Neural cell (in vitro differentiated cells): ENCODE data around the gene CBY1. TPM values are rescaled to one million over a fixed set of nuclear protein-coding genes. Genes with fewer than 3 reads are reported as not detected.

Experiments used
- H2AFZ ChIP-seq: fragments of 200-600, 300-800 bp; sonication (generic), shearing (Covaris generic); 2 replicates; pipeline ENCODE4 v1.6.0; 2014; ENCODE audit warnings: low read depth, mild to moderate bottlenecking, antibody characterized with exemption, low read length, moderate library complexity
- H3F3A ChIP-seq: fragments of 200-600 bp; shearing (Covaris generic); 2 replicates; pipeline ENCODE4 v1.6.1; 2016; ENCODE audit warnings: mild to moderate bottlenecking, moderate library complexity, mixed read lengths, antibody characterized with exemption, low read length; ENCODE audit not compliant: insufficient read depth, poor library complexity, severe bottlenecking
- H3K27ac ChIP-seq: fragments of 200-600, 300-800 bp; sonication (generic), shearing (Covaris generic); 2 replicates; pipeline ENCODE4 v1.5.1; 2014; ENCODE audit warnings: mild to moderate bottlenecking, low read length, moderate library complexity
- H3K27me3 ChIP-seq: fragments of 300-800, 200-600 bp; sonication (generic), shearing (Covaris generic); 2 replicates; pipeline ENCODE4 v1.6.0; 2014; ENCODE audit warnings: mild to moderate bottlenecking, low read depth, low read length, moderate library complexity; ENCODE audit not compliant: insufficient read depth
- H3K36me3 ChIP-seq: fragments of 300-800, 200-600 bp; sonication (generic), shearing (Covaris generic); 2 replicates; pipeline ENCODE4 v1.5.1; 2014; ENCODE audit warnings: mild to moderate bottlenecking, antibody characterized with exemption, low read length, moderate library complexity; ENCODE audit not compliant: insufficient read depth
- H3K4me2 ChIP-seq: fragments of 300-800, 200-600 bp; sonication (generic), shearing (Covaris generic); 2 replicates; pipeline ENCODE4 v1.6.0; 2014; ENCODE audit warnings: mild to moderate bottlenecking, low read length
- H3K4me3 ChIP-seq: fragments of 300-800, 200-600 bp; sonication (generic), shearing (Covaris generic); 2 replicates; pipeline ENCODE4 v1.5.1; 2014; ENCODE audit warnings: mild to moderate bottlenecking, low read length, moderate library complexity
- H3K79me2 ChIP-seq: fragments of 200-600 bp; shearing (Covaris generic); replicated peaks from 2 replicates; pipeline ENCODE4 v1.6.0; 2014; ENCODE audit warnings: mild to moderate bottlenecking, low read length, moderate library complexity; ENCODE audit not compliant: insufficient read depth
- H3K9ac ChIP-seq: fragments of 300-800, 200-600 bp; sonication (generic), shearing (Covaris generic); 2 replicates; pipeline ENCODE4 v1.6.1; 2016; ENCODE audit warnings: mild to moderate bottlenecking, low read length, mixed read lengths
- H3K9me2 ChIP-seq: fragments of 200-600 bp; shearing (Covaris generic); 2 replicates; pipeline ENCODE4 v1.6.1; 2016; ENCODE audit warnings: mild to moderate bottlenecking, low read length, mixed read lengths; ENCODE audit not compliant: insufficient read depth
- H3K9me3 ChIP-seq: fragments of 200-600, 300-800 bp; sonication (generic), shearing (Covaris generic); 2 replicates; pipeline ENCODE4 v1.6.1; 2016; ENCODE audit warnings: mild to moderate bottlenecking, mixed run types, low read length, moderate library complexity, mixed read lengths
- H4K20me1 ChIP-seq: fragments of 200-600 bp; shearing (Covaris generic); 2 replicates; pipeline ENCODE4 v1.6.1; 2016; ENCODE audit warnings: mild to moderate bottlenecking, mixed run types; ENCODE audit not compliant: insufficient read depth
- CTCF ChIP-seq: fragments of 450-650 bp; IDR thresholded peaks from 2 replicates; pipeline ENCODE4 v1.5.1; 2014; ENCODE audit warnings: antibody characterized with exemption, mild to moderate bottlenecking, moderate library complexity; ENCODE audit not compliant: poor library complexity, severe bottlenecking
- EP300 ChIP-seq: fragments of 450-650 bp; conservative IDR thresholded peaks from 2 replicates; pipeline ENCODE4 v1.6.1; 2014; ENCODE audit warnings: antibody characterized with exemption, mild to moderate bottlenecking, moderate library complexity; ENCODE audit not compliant: poor library complexity, severe bottlenecking
- EZH2 ChIP-seq: fragments of 200-600, 300-800 bp; shearing (Covaris generic), sonication (generic); IDR thresholded peaks from 2 replicates; pipeline ENCODE4 v1.6.1; 2014; ENCODE audit warnings: antibody characterized with exemption, low read length, borderline replicate concordance, mild to moderate bottlenecking; ENCODE audit not compliant: insufficient read depth, poor library complexity, severe bottlenecking
- MXI1 ChIP-seq: fragments of 450-650 bp; conservative IDR thresholded peaks from 2 replicates; pipeline ENCODE4 v1.6.1; 2014; ENCODE audit warnings: antibody characterized with exemption, mild to moderate bottlenecking; ENCODE audit not compliant: poor library complexity, severe bottlenecking
- POLR2AphosphoS5 ChIP-seq: IDR thresholded peaks from 2 replicates; pipeline ENCODE4 v1.6.1; 2012
- RAD21 ChIP-seq: fragments of 450-650 bp; conservative IDR thresholded peaks from 2 replicates; pipeline ENCODE4 v1.6.1; 2014; ENCODE audit warnings: antibody characterized with exemption, mild to moderate bottlenecking, moderate library complexity
- REST ChIP-seq: IDR thresholded peaks from 2 replicates; pipeline ENCODE4 v1.6.1; 2012; ENCODE audit warnings: borderline replicate concordance
- SMC3 ChIP-seq: fragments of 450-650 bp; conservative IDR thresholded peaks from 2 replicates; pipeline ENCODE4 v1.6.1; 2014; ENCODE audit warnings: antibody characterized with exemption, mild to moderate bottlenecking, moderate library complexity; ENCODE audit not compliant: poor library complexity
- TAF1 ChIP-seq: IDR thresholded peaks from 2 replicates; pipeline ENCODE4 v1.6.1; 2012; ENCODE audit warnings: low read depth
- polyA plus RNA-seq: library from polyadenylated mRNA; depleted of rRNA; stranded (reverse); fragments of >200 nt; gene quantifications from 2 replicates; pipeline ENCODE4 v1.2.3, GENCODE V29; 2014

Gene CBY1
- polyA plus RNA-seq, 1 donor from 2014 or later, result 51.4 TPM

- Histone ChIP-seq H3K9me2 (no peaks in the 10 kb centered on the region), H3F3A (no peaks in the 10 kb centered on the region), H3K27ac (no peak overlapping the region), H3K27me3 (no peaks in the 10 kb centered on the region), H3K4me3 (no peak overlapping the region), H3K4me2 (no peak overlapping the region), H4K20me1 (no peaks in the 10 kb centered on the region), H2AFZ (no peak overlapping the region), H3K9ac (no peak overlapping the region), H3K36me3 (no peaks in the 10 kb centered on the region), H3K79me2 (peaks cover 8% of the 10 kb centered on the region), H3K9me3 (no peaks in the 10 kb centered on the region)
- TF ChIP-seq EP300 (no peak), RAD21 (no peak), SMC3 (no peak)
Measured at GRCh38 chr22:38719196-38719595, 62.8 kb downstream of the CBY1 start.

- H3K27ac ChIP-seq, result no peak overlapping the region
Measured at GRCh38 chr22:38720350-38720749, 63.9 kb downstream of the CBY1 start.

More at GRCh38 chr22:38720350-38720749, 63.9 kb downstream of the CBY1 start:
- H4K20me1 ChIP-seq, result no peaks in the 10 kb centered on the region
- H3K4me2 ChIP-seq, result no peak overlapping the region
- H3K79me2 ChIP-seq, result no peaks in the 10 kb centered on the region
- H3K36me3 ChIP-seq, result no peaks in the 10 kb centered on the region
- H3K9me3 ChIP-seq, result no peaks in the 10 kb centered on the region
- no peak for TF ChIP-seq REST
- no peak for TF ChIP-seq CTCF
- no peak for TF ChIP-seq RAD21
- TF ChIP-seq SMC3, result no peak
- no peak for TF ChIP-seq EP300
- TF ChIP-seq TAF1, result no peak
- no peak for TF ChIP-seq EZH2
- no peak for TF ChIP-seq MXI1
- TF ChIP-seq POLR2AphosphoS5, result no peak
- no peak overlapping the region for H3K4me3 ChIP-seq
- H3F3A ChIP-seq, result no peaks in the 10 kb centered on the region
- no peaks in the 10 kb centered on the region for H3K9me2 ChIP-seq
- no peak overlapping the region for H3K9ac ChIP-seq
- H3K27me3 ChIP-seq, result no peaks in the 10 kb centered on the region
- no peak overlapping the region for H2AFZ ChIP-seq
